ENCODE results near the gene OR2T35. TPM values are rescaled to one million over a fixed set of nuclear protein-coding genes. Genes with fewer than 3 reads are reported as not detected.

OR2T35 gene
- total RNA-seq, 1 donor from 2014 or later, result not detected

- Mint-ChIP-seq H3K4me3 (ENCODE audit: unreplicated experiment) (no peak overlapping the region), H3K27ac (ENCODE audit: unreplicated experiment) (no peak overlapping the region), H3K27me3 (ENCODE audit: low read depth, unreplicated experiment) (no peaks in the 10 kb centered on the region), H3K36me3 (ENCODE audit: low read depth, unreplicated experiment) (no peaks in the 10 kb centered on the region), H3K9me3 (ENCODE audit: unreplicated experiment) (peaks cover 9% of the 10 kb centered on the region), H3K4me1 (ENCODE audit: low read depth, unreplicated experiment) (no peaks in the 10 kb centered on the region)
- TF ChIP-seq, protein P1, sequence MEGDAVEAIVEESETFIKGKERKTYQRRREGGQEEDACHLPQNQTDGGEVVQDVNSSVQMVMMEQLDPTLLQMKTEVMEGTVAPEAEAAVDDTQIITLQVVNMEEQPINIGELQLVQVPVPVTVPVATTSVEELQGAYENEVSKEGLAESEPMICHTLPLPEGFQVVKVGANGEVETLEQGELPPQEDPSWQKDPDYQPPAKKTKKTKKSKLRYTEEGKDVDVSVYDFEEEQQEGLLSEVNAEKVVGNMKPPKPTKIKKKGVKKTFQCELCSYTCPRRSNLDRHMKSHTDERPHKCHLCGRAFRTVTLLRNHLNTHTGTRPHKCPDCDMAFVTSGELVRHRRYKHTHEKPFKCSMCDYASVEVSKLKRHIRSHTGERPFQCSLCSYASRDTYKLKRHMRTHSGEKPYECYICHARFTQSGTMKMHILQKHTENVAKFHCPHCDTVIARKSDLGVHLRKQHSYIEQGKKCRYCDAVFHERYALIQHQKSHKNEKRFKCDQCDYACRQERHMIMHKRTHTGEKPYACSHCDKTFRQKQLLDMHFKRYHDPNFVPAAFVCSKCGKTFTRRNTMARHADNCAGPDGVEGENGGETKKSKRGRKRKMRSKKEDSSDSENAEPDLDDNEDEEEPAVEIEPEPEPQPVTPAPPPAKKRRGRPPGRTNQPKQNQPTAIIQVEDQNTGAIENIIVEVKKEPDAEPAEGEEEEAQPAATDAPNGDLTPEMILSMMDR (IDR thresholded peaks at IDR 0.05; ENCODE audit: insufficient read depth, low read depth, low read length), result no peak
- no peak for TF ChIP-seq EZH2 (IDR thresholded peaks at IDR 0.05; ENCODE audit: insufficient read depth, low read length)
- H4K20me1 ChIP-seq (ENCODE audit: insufficient read depth, low read length), result no peaks in the 10 kb centered on the region
- H3K4me3 ChIP-seq (ENCODE audit: insufficient read depth, low read depth, low read length), result no peak overlapping the region
- FAIRE-seq, result no peak
- H3K27ac ChIP-seq (ENCODE audit: low read depth, low read length), result no peak overlapping the region
- no peaks in the 10 kb centered on the region for H3K27me3 ChIP-seq (ENCODE audit: insufficient read depth, low read length)
- H3K79me2 ChIP-seq (ENCODE audit: insufficient read depth, low read length), result no peaks in the 10 kb centered on the region
- H3K9ac ChIP-seq (ENCODE audit: low read length), result no peak overlapping the region
- DNase-seq (ENCODE audit: low read depth), result no peak
- no peaks in the 10 kb centered on the region for H3K36me3 ChIP-seq (ENCODE audit: insufficient read depth, low read length)
- H3K9me3 ChIP-seq (ENCODE audit: insufficient read depth, low read depth, low read length), result no peaks in the 10 kb centered on the region
- no peaks in the 10 kb centered on the region for H3K4me1 ChIP-seq (ENCODE audit: insufficient read depth, low read length)
- H2AFZ ChIP-seq (ENCODE audit: low read depth, low read length), result no peak overlapping the region
- H3K4me2 ChIP-seq (ENCODE audit: low read length), result no peak overlapping the region
These were observed 27.0 kb downstream of the OR2T35 start for GRCh38 chr1:248618119-248618518.

DNA sequence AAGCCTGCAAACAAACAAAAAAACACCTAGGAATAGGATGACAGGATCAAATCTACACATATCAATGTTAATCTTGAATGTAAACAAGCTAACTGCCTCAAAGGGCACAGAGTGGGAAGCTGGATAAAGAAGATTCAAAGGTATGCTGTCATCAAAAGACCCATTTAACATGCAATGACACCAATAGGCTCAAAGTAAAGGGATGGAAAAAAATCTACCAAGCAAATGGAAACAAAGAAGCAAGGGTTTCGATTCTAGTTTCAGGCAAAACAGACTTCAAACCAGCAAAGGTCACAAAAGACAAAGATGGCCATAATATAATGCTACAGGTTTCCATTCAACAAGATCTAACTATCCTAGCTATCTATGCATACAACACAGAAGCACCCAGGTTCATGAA, 31.3 kb downstream of the OR2T35 start:
- FAIRE-seq (no peak), DNase-seq (ENCODE audit: low read depth) (no peak)
- Histone ChIP-seq H3K27me3 (ENCODE audit: insufficient read depth, low read length) (no peaks in the 10 kb centered on the region), H3K27ac (ENCODE audit: low read depth, low read length) (no peak overlapping the region), H3K36me3 (ENCODE audit: insufficient read depth, low read length) (no peaks in the 10 kb centered on the region), H4K20me1 (ENCODE audit: insufficient read depth, low read length) (no peaks in the 10 kb centered on the region), H3K9ac (ENCODE audit: low read length) (no peak overlapping the region), H3K9me3 (ENCODE audit: insufficient read depth, low read depth, low read length) (no peaks in the 10 kb centered on the region), H2AFZ (ENCODE audit: low read depth, low read length) (no peak overlapping the region), H3K4me2 (ENCODE audit: low read length) (no peak overlapping the region), H3K4me1 (ENCODE audit: insufficient read depth, low read length) (no peaks in the 10 kb centered on the region), H3K4me3 (ENCODE audit: insufficient read depth, low read depth, low read length) (no peak overlapping the region), H3K79me2 (ENCODE audit: insufficient read depth, low read length) (no peaks in the 10 kb centered on the region)
- Mint-ChIP-seq H3K36me3 (ENCODE audit: low read depth, unreplicated experiment) (no peaks in the 10 kb centered on the region), H3K4me1 (ENCODE audit: low read depth, unreplicated experiment) (no peaks in the 10 kb centered on the region), H3K27me3 (ENCODE audit: low read depth, unreplicated experiment) (no peaks in the 10 kb centered on the region), H3K4me3 (ENCODE audit: unreplicated experiment) (no peak overlapping the region), H3K27ac (ENCODE audit: unreplicated experiment) (no peak overlapping the region), H3K9me3 (ENCODE audit: unreplicated experiment) (peaks cover 8% of the 10 kb centered on the region)
- TF ChIP-seq, protein P1 (IDR thresholded peaks at IDR 0.05; ENCODE audit: insufficient read depth, low read depth, low read length), result no peak

DNA sequence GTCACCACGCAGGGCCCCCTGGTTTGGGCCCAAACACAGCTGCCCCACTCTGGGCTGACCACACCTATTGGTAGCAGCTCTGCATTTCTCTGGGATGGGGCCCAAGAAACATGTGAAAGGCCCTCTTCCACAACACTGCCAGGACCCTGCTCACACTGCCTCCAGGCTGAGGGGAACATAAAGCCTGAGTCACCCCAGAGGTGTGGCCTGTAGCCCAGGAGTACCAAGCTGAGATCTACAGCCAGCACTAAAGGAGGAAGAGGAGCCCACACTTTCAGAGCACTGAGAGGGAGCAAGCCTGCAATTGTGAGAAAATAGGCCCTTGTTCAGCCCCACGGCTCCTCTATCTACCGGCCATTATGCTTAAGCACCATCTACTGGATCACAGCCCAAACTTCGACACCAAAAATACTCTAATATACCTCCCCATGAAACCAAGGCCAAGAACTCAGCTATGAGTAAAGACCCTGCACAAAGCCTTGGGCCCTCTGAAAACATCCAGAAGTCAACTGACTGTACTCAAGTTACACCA, 33.1 kb downstream of the OR2T35 start:
- TF ChIP-seq EZH2 (IDR thresholded peaks at IDR 0.05; ENCODE audit: insufficient read depth, low read length), result no peak
- TF ChIP-seq, protein P1 (IDR thresholded peaks at IDR 0.05; ENCODE audit: insufficient read depth, low read depth, low read length), result no peak
- Mint-ChIP-seq H3K27me3 (ENCODE audit: low read depth, unreplicated experiment) (no peaks in the 10 kb centered on the region), H3K27ac (ENCODE audit: unreplicated experiment) (no peak overlapping the region), H3K4me3 (ENCODE audit: unreplicated experiment) (no peak overlapping the region), H3K4me1 (ENCODE audit: low read depth, unreplicated experiment) (no peaks in the 10 kb centered on the region), H3K36me3 (ENCODE audit: low read depth, unreplicated experiment) (no peaks in the 10 kb centered on the region), H3K9me3 (ENCODE audit: unreplicated experiment) (peaks cover 8% of the 10 kb centered on the region)
- no peak overlapping the region for H3K4me3 ChIP-seq (ENCODE audit: insufficient read depth, low read depth, low read length)
- no peak overlapping the region for H3K4me2 ChIP-seq (ENCODE audit: low read length)
- no peak for FAIRE-seq
- H3K9me3 ChIP-seq (ENCODE audit: insufficient read depth, low read depth, low read length), result no peaks in the 10 kb centered on the region
- no peak overlapping the region for H2AFZ ChIP-seq (ENCODE audit: low read depth, low read length)
- no peak for DNase-seq (ENCODE audit: low read depth)
- no peaks in the 10 kb centered on the region for H3K79me2 ChIP-seq (ENCODE audit: insufficient read depth, low read length)
- no peaks in the 10 kb centered on the region for H3K27me3 ChIP-seq (ENCODE audit: insufficient read depth, low read length)
- H3K27ac ChIP-seq (ENCODE audit: low read depth, low read length), result no peak overlapping the region
- no peaks in the 10 kb centered on the region for H3K4me1 ChIP-seq (ENCODE audit: insufficient read depth, low read length)
- H3K9ac ChIP-seq (ENCODE audit: low read length), result no peak overlapping the region
- no peaks in the 10 kb centered on the region for H4K20me1 ChIP-seq (ENCODE audit: insufficient read depth, low read length)
- H3K36me3 ChIP-seq (ENCODE audit: insufficient read depth, low read length), result no peaks in the 10 kb centered on the region
